ENCODE results near the gene ZCCHC17.
A peak's percentile ranks its signal among the peaks of the same experiment; 100 is the strongest.

ZCCHC17 gene

DNA sequence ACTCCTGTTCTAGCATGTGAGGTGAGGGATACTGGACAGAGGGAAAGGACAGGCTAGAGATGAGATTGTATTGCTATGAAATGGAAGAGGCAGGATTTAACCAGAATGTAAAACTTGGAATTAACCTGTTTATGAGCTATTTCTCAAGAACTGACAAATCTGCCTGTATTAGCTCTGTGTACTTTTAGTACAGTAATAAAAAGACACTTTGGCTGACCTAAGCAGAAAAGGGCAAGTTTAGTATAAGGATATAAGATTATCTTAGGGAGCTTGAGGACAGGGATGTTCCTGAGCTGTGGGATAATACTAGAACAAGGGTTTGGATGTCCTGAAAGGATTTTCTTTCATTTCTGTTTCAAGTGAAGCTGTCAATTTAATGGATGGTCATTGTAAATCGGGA is 11.2 kb downstream of the ZCCHC17 start:
- DNase-seq, result no peak

DNA sequence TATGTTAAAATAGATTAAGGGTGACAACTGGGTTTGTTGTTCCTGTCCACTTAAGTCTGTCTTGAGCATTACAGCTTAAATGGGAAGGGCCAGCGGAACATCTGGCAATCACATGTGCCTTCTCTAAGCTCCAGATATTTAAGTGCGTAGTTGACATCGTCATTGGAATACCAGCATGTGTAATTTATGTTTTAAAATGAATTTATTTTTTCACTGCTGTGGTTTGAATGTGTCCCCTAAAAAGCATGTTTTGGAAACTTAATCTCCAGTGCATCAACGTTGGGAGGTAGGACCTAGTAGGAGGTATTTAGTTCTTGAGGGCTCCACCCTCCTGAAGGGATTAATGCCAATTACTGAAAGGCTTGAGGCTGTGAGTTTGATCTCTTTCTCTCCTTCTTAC is 13.4 kb downstream of the ZCCHC17 start:
- no peak for DNase-seq

DNA sequence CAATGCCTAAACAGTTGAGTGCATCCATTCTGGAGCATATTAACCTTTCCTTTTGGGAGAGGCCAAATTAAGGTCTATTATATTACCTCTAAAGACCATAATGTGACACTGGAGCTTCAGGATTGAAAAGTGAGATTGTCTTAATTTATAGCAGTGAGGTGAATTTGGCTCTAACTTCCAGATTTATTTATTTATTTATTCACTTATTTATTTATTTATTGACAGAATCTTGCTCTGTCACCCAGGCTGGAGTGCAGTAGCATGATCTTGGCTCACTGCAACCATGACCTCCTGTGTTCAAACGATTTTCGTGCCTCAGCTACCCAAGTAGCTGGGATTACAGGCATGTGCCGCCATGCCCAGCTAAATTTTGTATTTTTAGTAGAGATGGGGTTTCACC is 19.1 kb downstream of the ZCCHC17 start:
- no peak for DNase-seq

DNA sequence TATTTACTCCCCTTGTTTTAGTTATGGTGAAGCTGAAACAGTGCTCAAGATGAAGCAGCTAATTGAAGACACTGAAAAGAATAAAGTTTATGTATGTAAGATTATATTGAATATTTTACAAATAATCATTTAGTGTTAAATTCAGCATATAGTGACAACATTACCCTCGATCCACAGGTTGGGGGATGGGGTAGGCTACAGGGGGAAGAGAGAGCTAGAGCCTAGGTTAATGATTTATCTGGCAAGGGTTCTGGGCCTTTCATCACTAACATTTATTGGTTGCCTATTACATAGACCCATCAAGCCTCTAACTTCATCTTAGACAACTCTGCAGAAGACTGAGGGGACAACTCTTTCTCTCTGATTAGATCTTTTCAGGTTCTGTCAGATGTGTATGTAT is 21.3 kb downstream of the ZCCHC17 start:
- DNase-seq, result no peak

DNA sequence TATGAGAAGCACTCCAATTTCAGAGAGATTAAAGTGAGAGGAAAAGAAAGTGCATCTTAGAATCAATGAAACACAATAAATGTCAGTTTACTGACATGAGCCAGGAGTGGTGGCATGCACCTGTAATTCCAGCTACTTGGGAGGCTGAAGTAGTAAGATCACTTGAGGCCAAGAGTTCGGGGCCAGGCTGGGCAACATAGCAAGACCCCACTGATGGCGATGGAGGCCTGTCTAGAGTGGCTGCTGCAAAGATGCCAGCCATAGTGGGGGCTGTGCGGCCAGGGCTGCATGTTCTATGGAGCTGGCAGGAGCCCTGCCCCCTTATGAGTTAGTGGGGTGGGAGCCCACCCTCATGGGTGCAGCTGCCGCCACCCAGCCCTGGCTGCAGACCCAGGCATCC is 27.3 kb downstream of the ZCCHC17 start:
- DNase-seq, result no peak

DNA sequence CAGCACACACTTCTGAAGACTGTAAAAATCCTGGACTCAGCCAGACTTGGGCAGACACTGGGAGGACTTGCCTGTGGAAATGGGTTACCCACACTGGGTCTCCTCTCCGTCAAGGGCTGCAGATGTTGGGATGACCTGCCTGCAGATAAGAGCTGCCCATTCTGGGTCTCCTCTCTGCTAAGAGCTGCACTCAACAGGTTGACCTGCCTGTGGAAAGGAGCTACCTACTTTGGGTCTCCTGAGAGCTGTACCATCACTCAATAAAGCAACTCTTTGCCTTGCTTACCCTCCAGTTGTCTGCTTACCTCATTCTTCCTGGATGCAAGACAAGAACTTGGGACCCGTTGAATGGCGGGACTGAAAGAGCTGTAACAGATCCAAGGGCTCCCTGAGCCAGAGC is 28.2 kb downstream of the ZCCHC17 start:
- no peak for DNase-seq

DNA sequence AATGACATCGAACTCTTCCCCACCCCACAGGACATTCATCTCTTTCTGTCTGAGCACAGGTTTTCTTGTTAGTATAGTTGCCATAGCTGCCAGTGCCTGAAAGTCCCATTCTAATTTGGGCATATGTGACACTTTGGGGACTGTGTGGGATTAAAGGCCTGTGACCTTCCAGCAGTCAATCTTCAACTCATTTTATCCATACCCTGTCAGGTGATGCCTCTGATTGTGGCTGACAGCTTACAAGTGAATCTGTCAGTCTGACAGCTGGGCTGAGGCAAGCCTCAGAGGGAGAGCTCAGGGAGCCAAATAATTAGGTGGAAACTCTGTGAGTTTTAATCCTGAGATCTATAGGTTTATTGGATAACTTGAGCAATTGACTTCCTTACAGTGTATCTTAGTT is 29.6 kb downstream of the ZCCHC17 start:
- no peak for DNase-seq

DNA sequence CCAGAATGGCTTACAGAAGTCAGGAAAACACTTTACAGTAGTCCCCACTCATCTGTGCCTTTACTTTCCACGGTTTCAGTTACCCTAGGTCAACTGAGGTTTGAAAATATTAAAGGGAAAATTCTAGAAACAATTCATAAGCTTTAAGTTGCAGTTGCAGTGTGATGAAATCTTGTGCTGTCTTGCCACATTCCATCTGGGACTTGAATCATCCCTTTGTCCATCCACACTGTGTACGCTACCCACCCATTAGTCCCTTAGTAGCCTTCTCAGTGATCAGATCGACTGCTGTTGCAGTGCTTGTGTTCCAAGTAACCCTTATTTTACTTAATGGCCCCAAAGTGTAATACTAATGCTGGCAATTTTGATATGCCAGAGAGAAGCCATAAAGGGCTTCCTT is 30.5 kb downstream of the ZCCHC17 start:
- no peak for DNase-seq

DNA sequence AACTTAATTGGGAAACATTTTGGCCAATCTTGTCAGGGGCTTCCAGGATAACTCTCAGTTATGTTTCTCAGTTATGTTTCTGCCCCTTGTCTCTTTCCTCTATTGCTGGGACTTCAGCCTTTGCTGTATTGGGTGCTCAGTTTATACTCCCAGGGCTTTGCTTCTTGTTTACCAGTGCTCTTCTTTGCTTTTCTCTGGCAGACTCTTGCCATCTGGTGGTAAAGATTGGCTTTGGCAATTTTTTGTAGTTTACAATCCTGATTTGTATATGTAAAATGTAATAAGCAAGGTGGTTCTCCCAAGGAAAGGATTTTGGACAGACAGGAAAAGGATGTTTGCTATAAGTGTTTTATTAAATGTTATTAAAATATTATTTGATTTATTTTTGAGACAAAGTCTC is 38.2 kb downstream of the ZCCHC17 start:
- DNase-seq, result peak in 1 of 2 donors; percentile 28

DNA sequence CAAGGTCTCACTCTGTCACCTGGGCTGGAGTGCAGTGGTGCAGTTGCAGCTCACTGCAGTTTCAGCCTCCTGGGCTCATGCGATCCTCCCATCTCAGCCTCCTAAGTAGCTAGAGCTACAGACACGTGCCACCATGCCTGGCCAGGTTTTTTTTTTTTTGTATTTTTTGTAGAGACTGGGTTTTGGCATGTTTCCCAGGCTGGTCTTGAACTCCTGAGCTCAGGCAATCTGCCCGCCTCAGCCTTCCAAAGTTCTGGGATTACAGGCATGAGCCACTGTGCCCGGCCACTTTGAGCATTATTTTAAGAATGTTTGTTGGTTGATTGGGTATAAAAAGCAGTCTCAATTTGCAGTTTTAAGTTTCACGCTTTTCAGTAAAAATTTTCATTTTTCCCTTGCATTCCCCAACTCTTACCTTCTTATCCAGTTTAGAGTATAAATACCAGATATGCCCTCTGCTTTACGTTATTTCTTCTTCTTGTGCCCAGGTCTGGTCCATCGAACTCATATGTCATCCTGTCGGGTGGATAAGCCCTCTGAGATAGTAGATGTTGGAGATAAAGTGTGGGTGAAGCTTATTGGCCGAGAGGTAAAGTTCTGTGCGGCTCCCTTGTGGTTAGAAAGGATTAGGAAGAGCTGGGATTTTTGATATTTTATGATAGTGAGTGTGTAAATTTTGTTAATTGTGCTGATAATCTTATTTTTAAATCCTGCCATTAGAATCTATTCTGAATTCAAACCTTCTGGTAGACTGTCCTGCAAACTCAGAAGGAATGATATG is 40.0 kb downstream of the ZCCHC17 start:
- no peak for DNase-seq

DNA sequence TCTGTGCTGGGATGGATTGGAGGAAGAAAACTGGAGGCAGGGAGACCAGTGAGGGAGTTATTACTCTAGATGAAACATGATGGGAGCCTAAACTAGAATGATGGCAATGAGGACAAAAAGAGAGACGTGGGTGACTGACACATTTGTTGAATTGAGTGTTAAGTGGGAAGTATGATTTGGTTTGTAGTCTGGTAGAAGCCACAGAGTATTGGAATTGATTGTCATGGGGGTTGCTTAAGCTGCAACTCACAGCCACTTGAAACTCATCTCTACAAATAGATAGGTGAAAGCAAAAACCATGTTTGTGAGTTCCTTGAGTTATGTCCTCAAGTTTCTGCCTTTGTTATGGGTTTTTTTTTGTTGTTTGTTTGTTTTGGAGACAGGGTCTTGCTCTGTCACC is 47.7 kb downstream of the ZCCHC17 start:
- DNase-seq, result no peak

DNA sequence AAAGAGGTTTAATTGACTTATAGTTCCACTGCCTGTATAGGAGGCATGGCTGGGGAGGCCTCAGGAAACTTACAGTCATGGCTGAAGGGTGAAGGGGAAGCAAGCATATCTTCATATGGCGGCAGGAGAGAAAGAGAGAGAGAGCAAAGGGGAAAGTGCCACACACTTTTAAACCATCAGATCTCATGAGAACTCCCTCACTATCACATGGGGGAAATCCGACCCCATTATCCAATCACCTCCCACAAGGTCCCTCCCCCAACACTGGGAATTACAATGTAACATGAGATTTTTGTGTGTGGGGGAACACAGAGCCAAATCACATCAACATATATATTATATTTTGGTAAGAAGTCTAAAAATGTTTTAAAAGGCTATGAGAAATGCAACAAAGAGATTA is 48.8 kb downstream of the ZCCHC17 start:
- DNase-seq, result no peak

DNA sequence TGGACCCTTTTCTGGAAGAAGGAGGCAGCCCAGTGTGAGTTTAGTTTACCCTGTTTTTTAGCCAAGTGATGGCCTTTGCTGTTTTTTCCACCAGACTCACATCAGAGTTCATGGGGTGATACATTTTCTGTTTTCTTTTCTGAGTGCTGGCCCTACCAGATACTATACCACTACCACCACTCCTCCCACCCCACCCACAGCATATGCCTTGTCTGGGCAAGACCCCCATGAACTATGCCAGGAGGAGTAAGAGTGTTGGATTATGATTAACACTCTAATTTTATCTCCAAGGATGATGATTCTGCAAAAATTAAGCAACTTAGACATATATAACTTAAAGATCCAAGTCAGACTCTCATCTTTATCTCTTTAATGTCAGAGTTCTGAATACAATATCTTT is 50.0 kb downstream of the ZCCHC17 start:
- no peak for DNase-seq

DNA sequence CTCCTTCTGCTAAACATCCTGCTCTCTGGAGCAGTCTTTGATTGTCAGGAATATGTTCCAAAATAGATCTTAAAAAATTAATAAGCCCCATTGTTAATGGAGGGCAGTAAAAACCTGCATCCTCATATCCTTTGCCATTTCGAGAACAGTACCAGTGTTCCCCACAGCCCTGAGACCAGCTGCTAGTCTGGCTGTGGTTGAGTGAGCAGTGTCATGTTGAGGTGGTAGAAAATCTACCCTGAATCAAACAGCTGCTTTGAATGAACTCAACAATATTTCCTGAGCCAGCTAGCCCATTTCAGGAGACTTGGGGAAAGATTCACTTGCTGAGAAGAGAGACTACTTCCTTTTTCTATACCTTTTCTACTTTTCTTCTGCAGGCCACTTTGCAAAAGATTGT is 51.6 kb downstream of the ZCCHC17 start:
- no peak for DNase-seq

DNA sequence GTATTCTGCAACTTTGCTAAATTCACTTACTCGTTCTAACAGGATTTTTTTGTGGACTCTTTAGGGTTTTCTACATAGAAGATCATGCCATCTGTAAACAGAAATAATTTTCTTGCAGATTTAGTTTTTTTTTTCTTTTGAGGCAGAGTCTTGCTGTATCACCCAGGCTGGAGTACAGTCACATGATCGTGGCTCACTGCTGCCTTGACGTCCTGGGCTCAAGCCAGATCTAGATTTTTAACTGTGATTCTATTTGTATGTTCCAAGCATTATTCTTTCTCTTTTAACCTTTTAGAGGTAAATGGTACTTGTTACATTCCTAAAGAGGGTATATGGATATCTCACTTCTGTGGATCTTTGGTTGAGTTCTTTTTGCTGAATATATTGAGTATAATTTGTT is 57.5 kb downstream of the ZCCHC17 start:
- DNase-seq, result no peak

DNA sequence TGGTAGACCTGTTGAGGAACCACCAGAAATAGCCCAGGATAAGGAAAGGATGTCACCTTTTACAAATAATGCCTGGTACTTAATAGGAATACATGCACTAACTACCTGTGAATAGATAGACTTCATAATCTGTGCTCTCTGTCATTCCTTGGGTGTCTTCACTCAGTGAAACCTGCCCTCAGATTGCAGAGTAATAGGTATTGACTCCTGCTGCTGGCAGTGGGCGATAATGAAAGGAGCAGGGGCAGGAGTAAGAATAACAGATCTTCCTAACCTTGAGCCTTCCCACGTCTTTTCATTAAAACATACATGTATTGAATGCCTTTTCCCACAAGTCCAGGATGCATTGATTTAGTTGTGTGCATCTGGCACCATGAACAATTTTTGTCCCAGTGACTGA is 59.6 kb downstream of the ZCCHC17 start:
- no peak for DNase-seq

DNA sequence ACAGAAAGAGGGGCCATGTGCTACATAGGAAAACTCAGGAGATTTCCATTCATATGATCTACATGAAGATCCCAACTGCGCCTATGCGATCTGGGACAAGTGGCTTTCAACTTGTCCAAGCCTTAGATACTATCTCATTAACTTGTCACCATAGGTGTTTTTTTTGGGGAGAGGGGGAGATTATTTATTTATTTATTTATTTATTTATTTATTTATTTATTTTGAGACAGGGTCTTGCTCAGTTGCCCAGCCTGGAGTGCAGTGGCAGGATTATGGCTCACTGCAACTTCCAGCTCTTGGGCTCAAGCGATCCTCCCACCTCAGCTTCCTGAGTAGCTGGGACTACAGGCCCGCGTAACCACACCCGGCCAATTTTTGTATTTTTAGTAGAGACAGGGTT is 64.8 kb downstream of the ZCCHC17 start:
- DNase-seq, result no peak

DNA sequence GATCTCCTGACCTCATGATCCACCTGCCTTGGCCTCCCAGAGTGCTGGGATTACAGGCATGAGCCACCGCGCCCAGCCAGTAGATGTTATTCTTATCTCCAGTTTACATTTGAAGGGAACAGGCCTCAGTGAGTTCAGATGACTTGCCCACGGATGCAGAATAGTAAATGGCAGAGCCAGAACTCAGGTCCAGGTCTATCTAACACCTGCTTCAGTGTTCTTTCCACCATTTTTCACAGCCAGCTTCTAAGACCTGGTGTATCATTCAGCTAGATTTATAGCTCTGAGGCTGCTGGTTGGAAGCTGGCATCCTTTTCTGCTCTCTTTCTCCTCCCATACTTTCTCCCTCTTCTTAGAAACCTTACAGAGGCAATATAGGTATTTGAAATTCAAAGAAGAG is 65.2 kb downstream of the ZCCHC17 start:
- no peak for DNase-seq

DNA sequence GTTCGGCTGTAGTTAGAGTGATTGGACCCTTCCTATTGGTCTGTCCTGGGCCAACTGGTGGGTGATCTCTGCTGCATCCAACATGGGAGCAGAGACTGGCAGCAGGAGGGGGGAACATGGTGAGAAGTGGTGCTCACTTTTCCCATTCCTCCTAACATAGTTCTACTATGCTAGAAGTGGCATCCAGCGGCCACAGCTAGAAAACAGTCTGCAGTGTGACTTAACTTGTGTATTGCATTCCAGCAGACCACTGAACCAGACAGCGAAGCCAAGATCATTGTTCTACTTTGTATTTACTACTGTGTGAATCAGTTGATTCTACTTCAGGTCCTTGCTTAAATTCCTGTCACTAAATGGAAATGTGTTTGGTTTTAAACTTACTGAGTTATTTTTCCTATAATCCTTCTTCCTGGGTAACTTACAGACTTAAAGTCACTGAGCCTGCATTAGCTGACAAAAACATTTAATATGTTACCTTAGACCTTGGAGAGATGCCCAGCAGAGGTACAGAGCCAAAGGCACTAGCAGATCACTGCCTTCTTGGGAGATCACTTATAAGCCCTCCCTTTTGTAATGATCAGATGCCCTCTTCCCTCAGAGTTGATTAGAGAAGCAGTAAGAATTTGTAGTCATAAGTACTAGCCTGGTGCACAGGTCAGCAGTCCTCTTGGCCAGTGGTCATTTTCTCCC is 67.9 kb downstream of the ZCCHC17 start:
- DNase-seq, result no peak

DNA sequence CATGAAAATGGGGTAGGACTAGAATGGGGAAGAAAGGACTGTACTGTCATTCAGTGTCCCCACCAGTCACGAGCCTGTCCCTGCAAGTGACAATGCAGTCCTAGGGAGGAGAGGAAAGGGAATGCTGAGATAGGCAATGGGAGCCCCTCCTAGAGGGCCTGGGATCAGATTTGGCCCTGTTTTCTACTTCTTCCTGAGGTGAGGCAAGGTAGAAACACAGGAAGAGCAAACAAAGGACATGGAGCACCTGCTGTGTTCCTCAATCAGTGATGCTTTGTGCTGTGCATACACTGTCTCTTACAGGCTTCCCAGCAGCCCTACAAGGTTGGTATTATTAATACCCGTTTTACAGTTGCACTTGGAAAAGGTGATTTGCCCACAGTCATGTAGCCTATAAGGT is 70.0 kb downstream of the ZCCHC17 start:
- no peak for DNase-seq

DNA sequence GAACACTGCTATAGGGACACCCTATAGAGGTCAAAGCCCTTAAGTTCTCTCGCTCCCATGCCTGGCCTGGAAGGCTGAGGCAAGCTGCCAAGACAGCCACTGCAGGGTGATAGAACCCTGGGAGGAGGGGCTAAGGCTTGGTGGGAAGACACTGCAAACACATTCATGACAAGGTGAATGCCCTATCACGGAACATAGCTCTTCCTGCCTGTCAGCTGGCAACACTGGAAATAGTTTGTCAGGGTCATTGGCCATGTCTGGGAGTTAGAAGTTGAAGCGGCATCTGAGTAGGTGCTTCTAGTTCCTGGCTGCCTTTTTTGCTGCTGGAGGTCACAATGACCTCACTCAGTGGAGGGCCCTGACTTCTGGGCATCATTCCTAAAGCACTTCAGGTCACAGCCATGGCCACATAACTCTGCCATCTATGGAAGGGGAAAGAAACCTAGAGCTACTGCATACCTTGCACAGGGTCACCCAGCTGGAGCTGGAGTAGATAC is 71.8 kb downstream of the ZCCHC17 start:
- DNase-seq, result no peak

DNA sequence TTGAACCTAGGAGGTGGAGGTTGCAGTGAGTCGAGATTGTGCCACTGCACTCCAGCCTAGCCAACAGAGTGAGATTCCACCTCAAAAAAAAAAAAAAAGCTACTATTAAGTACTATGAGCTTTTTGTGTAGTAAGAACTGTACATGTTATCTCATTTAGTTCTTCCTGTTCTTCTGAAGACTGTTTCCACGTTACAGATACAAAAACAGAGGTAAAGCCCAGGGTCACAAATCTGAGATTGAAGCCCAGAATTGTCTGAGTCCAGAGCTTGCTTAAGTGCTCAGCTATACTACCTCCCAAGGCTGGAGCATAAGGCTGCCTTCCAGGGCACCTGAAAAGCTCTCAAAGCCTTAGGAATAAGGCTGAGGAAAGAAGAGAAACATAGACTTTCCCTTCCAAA is 73.2 kb downstream of the ZCCHC17 start:
- DNase-seq, result no peak

DNA sequence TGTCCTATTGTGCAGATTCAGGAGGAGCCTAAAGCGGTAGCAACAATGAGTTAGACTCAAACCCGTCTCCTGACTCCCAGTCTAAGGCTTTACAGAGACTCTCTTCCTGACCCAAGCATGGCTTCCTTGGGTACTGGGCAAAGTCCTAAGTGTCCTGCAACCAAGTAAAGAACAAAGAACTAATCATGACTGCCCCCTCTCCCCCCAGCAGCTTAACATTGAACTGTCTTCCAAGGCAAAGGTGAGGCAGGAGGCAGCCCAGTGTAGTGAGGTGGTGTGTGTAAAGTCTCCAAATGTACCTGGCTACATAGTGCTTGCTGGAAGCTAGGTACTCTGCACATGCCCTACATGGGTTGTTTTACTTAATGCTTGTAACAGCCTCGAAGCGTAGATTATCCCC is 73.7 kb downstream of the ZCCHC17 start:
- no peak for DNase-seq

DNA sequence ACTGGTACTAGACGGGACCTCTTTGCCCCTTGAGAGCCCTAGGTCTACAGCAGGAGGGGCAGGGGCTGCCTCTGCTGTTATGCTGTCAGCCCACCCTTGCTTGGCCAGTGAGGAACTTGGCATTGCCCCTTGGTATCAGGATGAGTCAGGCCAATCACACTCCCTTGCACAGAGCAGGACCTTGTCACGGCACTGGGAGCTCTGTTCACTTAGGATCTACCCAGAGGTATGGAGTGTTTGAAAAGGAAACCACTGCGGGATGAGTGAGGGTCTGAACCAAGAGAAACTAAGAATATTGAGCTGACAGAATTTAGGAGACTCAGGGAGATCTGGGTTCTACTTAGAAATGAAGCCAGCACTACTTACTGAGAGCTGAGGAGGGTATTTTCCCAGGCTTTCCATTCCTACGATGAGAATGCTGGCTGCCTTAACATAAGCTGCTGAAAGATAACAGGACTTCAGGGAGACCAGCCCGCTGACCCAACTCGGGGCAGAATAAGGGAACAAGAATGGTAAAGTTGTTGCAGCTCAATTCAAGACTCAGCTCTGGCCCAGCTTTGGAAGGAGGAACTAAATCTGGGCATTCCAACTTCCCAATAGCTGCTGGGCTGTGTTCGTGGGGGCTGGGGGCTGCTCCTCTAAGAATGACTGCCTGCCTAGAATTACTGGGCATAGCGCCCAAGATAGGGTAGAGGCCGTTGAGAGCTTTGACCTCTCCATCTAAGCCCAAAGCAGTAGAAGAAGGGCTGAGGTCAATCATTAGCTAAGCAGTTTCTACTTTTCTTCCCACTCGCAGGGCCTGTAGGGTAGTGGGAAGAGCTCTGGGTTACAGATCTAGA is 74.5 kb downstream of the ZCCHC17 start:
- no peak for DNase-seq

All from CD4-positive, alpha-beta T cell treated with Interleukin-4 for 1 hour (primary cell).